Spleen (tissue), 11 donors: ENCODE data around the gene CNKSR3. TPM values are rescaled to one million over a fixed set of nuclear protein-coding genes. Genes with fewer than 3 reads are reported as not detected.

ENCODE experiments used
- DNase-seq: peaks from one replicate; pipeline ENCODE4 v3.0.0-alpha.2; 2020
- H3K27ac ChIP-seq, 8 donors: fragments of 200-600 bp; sonication (generic) in 7 of 8; 1 replicate in 4 of 8; 2 replicates in 4 of 8; pipeline versions ENCODE4 v1.5.0 to v1.8.0; 2016 to 2021; ENCODE audit warnings: inconsistent platforms in 4 of 8, mild to moderate bottlenecking in 4 of 8, moderate library complexity in 1 of 8
- H3K27me3 ChIP-seq, 7 donors: fragments of 200-600 bp; sonication (generic) in 6 of 7; replicated peaks in 1 of 7; 1 replicate in 4 of 7; 2 replicates in 3 of 7; pipeline versions ENCODE4 v1.5.0 to v1.8.0; 2016 to 2021; ENCODE audit warnings: inconsistent platforms in 3 of 7, mild to moderate bottlenecking in 1 of 7
- H3K36me3 ChIP-seq, 6 donors: fragments of 200-600 bp; sonication (generic) in 5 of 6; 1 replicate in 4 of 6; 2 replicates in 2 of 6; pipeline versions ENCODE4 v1.5.0 to v1.8.0; 2016 to 2021; ENCODE audit warnings: inconsistent platforms in 2 of 6
- H3K4me1 ChIP-seq, 6 donors: fragments of 200-600 bp; sonication (generic) in 5 of 6; 1 replicate in 3 of 6; 2 replicates in 3 of 6; pipeline versions ENCODE4 v1.5.0 to v1.8.0; 2016 to 2021; ENCODE audit warnings: inconsistent platforms in 3 of 6
- H3K4me3 ChIP-seq, 8 donors: fragments of 200-600 bp; sonication (generic) in 7 of 8; 1 replicate in 4 of 8; 2 replicates in 4 of 8; pipeline versions ENCODE4 v1.5.0 to v1.8.0; 2016 to 2021; ENCODE audit warnings: inconsistent platforms in 4 of 8, mild to moderate bottlenecking in 4 of 8, moderate library complexity in 2 of 8
- H3K9me3 ChIP-seq, 8 donors: fragments of 200-600 bp; sonication (generic) in 7 of 8; 1 replicate in 4 of 8; 2 replicates in 4 of 8; pipeline versions ENCODE4 v1.5.0 to v1.8.0; 2016 to 2021; ENCODE audit warnings: inconsistent platforms in 4 of 8
- POLR2A ChIP-seq, 3 donors: fragments of 450-650 bp; IDR thresholded peaks; one replicate each; pipeline ENCODE4 v1.5.1; 2017; ENCODE audit warnings: antibody characterized with exemption in 3 of 3, mild to moderate bottlenecking in 1 of 3
- POLR2AphosphoS5 ChIP-seq, 3 donors: sonication (generic); formaldehyde crosslinking; IDR thresholded peaks; one replicate each; pipeline ENCODE4 v1.5.1; 2017; ENCODE audit warnings: antibody characterized with exemption in 3 of 3
- WGBS, 5 donors: extraction: QIAGEN DNeasy Blood & Tissue Kit in 3 of 5; methylation state at CpG; one replicate each; pipeline versions ENCODE4 v1.1.5 to v1.1.7; 2013 to 2018; 5-methylcytosine and 5-hydroxymethylcytosine counted together
- intact Hi-C: fragments of 100-400 bp; cut with DNase I; formaldehyde crosslinking; loops from one replicate; pipeline ENCODE4 v1.15.0; 2023; ENCODE audit warnings: low total_unique reads
- polyA plus RNA-seq, 3 donors: library from polyadenylated mRNA; stranded (reverse); fragments of 200-250 nt; gene quantifications; one replicate each; pipeline ENCODE4 v1.2.1, GENCODE V29; 2013
- total RNA-seq, 7 donors: library from RNA; depleted of rRNA in 3 of 7; stranded (reverse); fragments of >200 nt in 3 of 7; fragmentation: NEBNext Ultra II Directional in 4 of 7; extraction: Animal tissue kit (Norgen Biotek cat#: 25700) in 4 of 7; gene quantifications; one replicate each; pipeline versions ENCODE4 v1.1.0 to v1.2.1, GENCODE V29; 2016 to 2021
- TF ChIP-seq, protein P1 (sequence below), 11 experiments: fragments of 200-600 bp in 7 of 11; fragments of 450-650 bp in 4 of 11; sonication (generic) in 4 of 11; IDR thresholded peaks in 8 of 11; conservative IDR thresholded peaks in 3 of 11; 1 replicate in 7 of 11; 2 replicates in 4 of 11; pipeline versions ENCODE4 v1.4.0 to v1.8.0; 2016 to 2021; ENCODE audit warnings: antibody characterized with exemption in 11 of 11, inconsistent platforms in 4 of 11, mild to moderate bottlenecking in 1 of 11
- donor health status: healthy with polysubstance abuse.
- donor health status: DM: no; HTN: no; CAD: no; lungs with moderate emphysema.
- donor health status: DM: no; HTN: no; CAD: no.
- donor health status: Bipolar disorder and iron deficiency.
- donor health status: healthy.
- donor health status: DM: no; HTN: no; CAD: no.
- donor health status: DM: yes; HTN: yes; CAD: no.

Gene CNKSR3
- total and polyA plus RNA-seq, 10 donors: 1.7 to 45.0 (median 18.0) TPM

DNA sequence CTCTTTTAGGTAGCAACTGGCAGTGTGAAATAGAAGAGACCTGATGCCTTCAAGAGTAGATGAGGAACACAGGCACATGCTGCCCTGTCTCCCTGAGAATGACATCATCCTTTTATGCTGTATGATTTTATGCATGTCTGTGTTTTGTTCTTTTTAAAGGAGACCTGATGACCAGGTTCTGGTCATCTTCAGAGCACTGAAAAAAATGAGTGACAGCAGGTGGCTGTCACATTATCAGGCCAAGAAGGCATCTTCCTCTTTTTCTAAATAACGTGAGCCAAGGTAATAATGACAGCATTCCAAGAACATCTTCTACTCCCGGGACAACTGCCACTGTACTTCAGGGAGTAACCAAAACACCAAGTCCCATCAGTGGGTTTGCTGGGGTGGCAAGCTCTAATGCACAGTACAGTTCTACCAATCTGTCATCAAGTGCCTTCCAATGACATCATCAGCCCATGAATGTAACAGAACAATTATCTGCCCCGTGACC, 28.9 kb downstream of the CNKSR3 start:
- peaks cover 0 to 31% (median 17%) of the 10 kb centered on the region in 6 donors for H3K4me1 ChIP-seq
- no peaks in the 10 kb centered on the region for H3K27me3 ChIP-seq
- H3K36me3 ChIP-seq: no peaks in the 10 kb centered on the region
- no peak overlapping the region for H3K27ac ChIP-seq
- no peak overlapping the region for H3K4me3 ChIP-seq
- no peak for TF ChIP-seq POLR2AphosphoS5 (IDR thresholded peaks at IDR 0.05)
- TF ChIP-seq, protein P1, sequence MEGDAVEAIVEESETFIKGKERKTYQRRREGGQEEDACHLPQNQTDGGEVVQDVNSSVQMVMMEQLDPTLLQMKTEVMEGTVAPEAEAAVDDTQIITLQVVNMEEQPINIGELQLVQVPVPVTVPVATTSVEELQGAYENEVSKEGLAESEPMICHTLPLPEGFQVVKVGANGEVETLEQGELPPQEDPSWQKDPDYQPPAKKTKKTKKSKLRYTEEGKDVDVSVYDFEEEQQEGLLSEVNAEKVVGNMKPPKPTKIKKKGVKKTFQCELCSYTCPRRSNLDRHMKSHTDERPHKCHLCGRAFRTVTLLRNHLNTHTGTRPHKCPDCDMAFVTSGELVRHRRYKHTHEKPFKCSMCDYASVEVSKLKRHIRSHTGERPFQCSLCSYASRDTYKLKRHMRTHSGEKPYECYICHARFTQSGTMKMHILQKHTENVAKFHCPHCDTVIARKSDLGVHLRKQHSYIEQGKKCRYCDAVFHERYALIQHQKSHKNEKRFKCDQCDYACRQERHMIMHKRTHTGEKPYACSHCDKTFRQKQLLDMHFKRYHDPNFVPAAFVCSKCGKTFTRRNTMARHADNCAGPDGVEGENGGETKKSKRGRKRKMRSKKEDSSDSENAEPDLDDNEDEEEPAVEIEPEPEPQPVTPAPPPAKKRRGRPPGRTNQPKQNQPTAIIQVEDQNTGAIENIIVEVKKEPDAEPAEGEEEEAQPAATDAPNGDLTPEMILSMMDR (IDR thresholded peaks at IDR 0.05 in 8 of 11, conservative IDR thresholded peaks at IDR 0.05 in 3 of 11): no peak
- TF ChIP-seq POLR2A (IDR thresholded peaks at IDR 0.05): no peak
- intact Hi-C loops: no loop called here
- DNase-seq: no peak
- H3K9me3 ChIP-seq: no peaks in the 10 kb centered on the region
- 56 to 87% (median 78%) methylated on average over 3 of the region's 3 CpGs for WGBS, 5 donors

DNA sequence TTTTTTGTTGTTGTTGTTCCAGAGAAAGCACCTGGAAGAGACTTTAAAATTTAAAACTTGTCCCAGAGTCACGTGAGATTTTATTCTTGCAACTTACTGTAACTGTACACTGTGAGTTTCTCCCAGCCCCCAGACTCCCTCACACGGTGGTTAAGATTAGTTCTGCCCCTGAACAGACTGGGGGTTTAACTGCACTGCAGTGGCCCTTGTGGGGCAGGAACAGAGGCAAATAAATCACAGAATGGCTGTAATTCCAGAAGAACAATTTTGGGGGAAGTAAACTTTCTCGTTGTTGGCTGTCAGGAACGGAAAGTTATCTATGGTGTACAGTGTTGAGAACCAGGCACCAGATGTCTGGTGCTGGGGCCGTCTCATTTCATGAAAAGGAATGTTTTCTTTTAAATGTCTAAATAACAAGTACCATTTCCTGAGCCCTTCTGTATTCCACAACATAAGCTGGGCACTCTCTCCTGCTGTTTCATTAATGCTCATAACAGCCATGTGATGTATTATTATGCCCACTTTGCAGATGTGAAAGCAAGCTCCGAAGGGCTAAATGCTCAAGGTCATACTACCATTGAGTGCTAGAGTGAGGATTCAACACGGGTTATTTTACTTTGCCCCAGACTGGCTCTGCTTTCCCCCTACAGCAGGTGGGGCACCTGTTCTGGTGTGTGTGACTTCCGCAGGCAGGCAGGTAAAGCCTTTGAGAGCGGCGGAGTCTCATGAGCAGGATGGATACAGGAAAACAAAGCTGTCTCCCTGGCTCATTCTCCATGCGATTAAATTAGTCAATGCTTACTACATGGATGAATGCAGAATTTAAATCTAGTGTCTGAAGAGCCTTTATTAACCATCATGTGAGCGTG, 30.5 kb downstream of the CNKSR3 start:
- no peaks in the 10 kb centered on the region for H3K9me3 ChIP-seq
- H3K27me3 ChIP-seq: no peaks in the 10 kb centered on the region
- WGBS, 5 donors: 66 to 76% (median 72%) methylated on average over 12 of the region's 12 CpGs
- H3K4me1 ChIP-seq: peaks cover 0 to 26% (median 14%) of the 10 kb centered on the region in 6 donors
- H3K27ac ChIP-seq: peak overlapping the region in 2 of 8 donors; percentile 7 to 10
- H3K36me3 ChIP-seq: no peaks in the 10 kb centered on the region
- no peak overlapping the region for H3K4me3 ChIP-seq
- TF ChIP-seq, protein P1 (IDR thresholded peaks at IDR 0.05 in 8 of 11, conservative IDR thresholded peaks at IDR 0.05 in 3 of 11): no peak
- TF ChIP-seq POLR2AphosphoS5 (IDR thresholded peaks at IDR 0.05): no peak
- TF ChIP-seq POLR2A (IDR thresholded peaks at IDR 0.05): no peak
- intact Hi-C loops: no loop called here
- peak; percentile 29 for DNase-seq

DNA sequence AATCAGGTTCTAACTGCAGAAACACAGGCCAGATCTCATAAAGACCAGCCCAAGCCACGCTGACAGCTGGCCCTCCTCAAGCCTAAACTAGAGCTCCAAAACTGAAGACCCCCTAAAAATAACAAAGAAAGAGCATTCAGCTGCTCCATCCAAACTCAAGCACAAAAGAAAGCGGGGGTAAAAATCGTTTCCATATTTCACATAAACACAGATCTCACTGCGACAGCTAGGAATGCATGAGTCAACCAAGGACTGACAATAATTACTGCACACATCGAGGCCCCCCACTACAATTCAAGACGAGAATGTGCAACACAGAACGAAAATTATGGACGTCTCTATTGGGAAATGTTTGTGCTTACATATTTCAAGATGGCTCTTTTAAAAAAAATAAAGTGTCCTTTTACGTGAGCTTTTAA, 31.1 kb downstream of the CNKSR3 start:
- intact Hi-C loops: no loop called here
- no peak for TF ChIP-seq POLR2AphosphoS5 (IDR thresholded peaks at IDR 0.05)
- TF ChIP-seq, protein P1 (IDR thresholded peaks at IDR 0.05 in 8 of 11, conservative IDR thresholded peaks at IDR 0.05 in 3 of 11): no peak
- TF ChIP-seq POLR2A (IDR thresholded peaks at IDR 0.05): no peak
- WGBS, 5 donors: 73 to 85% (median 79%) methylated on average over 9 of the region's 9 CpGs
- DNase-seq: peak; percentile 12
- peaks cover 0 to 26% (median 14%) of the 10 kb centered on the region in 6 donors for H3K4me1 ChIP-seq
- no peaks in the 10 kb centered on the region for H3K27me3 ChIP-seq
- no peaks in the 10 kb centered on the region for H3K36me3 ChIP-seq
- no peak overlapping the region for H3K4me3 ChIP-seq
- H3K27ac ChIP-seq: peak overlapping the region in 1 of 8 donors; percentile 10
- H3K9me3 ChIP-seq: no peaks in the 10 kb centered on the region

DNA sequence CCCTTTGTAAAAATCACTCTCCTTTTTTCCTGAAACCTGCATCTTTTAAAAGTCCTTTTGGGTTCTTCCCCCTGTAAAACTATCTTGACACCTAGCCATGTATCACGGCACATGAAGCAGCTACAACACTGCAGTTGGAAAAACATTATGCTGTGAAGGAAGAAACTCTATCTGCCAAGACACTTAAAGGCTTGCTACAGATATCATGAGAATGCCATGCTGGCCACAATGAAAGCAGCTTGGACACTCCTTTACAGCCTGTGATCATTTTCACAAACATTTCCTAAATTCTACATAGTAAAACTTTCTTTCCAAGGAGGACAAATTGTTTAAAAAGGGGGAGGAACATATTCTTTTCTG, 31.8 kb downstream of the CNKSR3 start:
- Histone ChIP-seq H3K4me3 (no peak overlapping the region), H3K9me3 (no peaks in the 10 kb centered on the region), H3K4me1 (peaks cover 0 to 26% (median 14%) of the 10 kb centered on the region in 6 donors), H3K27ac (no peak overlapping the region), H3K36me3 (no peaks in the 10 kb centered on the region), H3K27me3 (no peaks in the 10 kb centered on the region)
- no peak for TF ChIP-seq POLR2AphosphoS5 (IDR thresholded peaks at IDR 0.05)
- TF ChIP-seq, protein P1 (IDR thresholded peaks at IDR 0.05 in 8 of 11, conservative IDR thresholded peaks at IDR 0.05 in 3 of 11): no peak
- TF ChIP-seq POLR2A (IDR thresholded peaks at IDR 0.05): no peak
- no peak for DNase-seq
- WGBS, 5 donors: 59 to 85% (median 74%) methylated on average over 1 of the region's 1 CpG
- intact Hi-C loops: no loop called here
